GM18861 (cell line): ENCODE data around the gene SLC4A1AP.
"Not testable (repeated sequence)": the region's sequence is repeated elsewhere in the genome, so short reads cannot be mapped to it uniquely, and the experiment has no call there.

ENCODE experiments used
- ATAC-seq: cut with Tn5 transposase; IDR thresholded peaks from one replicate; pipeline ENCODE4 v1.9.1; 2021; ENCODE audit not compliant: unreplicated experiment

The SLC4A1AP gene, protein sequence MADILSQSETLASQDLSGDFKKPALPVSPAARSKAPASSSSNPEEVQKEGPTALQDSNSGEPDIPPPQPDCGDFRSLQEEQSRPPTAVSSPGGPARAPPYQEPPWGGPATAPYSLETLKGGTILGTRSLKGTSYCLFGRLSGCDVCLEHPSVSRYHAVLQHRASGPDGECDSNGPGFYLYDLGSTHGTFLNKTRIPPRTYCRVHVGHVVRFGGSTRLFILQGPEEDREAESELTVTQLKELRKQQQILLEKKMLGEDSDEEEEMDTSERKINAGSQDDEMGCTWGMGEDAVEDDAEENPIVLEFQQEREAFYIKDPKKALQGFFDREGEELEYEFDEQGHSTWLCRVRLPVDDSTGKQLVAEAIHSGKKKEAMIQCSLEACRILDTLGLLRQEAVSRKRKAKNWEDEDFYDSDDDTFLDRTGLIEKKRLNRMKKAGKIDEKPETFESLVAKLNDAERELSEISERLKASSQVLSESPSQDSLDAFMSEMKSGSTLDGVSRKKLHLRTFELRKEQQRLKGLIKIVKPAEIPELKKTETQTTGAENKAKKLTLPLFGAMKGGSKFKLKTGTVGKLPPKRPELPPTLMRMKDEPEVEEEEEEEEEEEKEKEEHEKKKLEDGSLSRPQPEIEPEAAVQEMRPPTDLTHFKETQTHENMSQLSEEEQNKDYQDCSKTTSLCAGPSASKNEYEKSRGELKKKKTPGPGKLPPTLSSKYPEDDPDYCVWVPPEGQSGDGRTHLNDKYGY

GRCh38 chr2:27663285-27664153 is at the start of gene SLC4A1AP, which contains the start of gene SUPT7L:
TSS of gene SLC4A1AP (plus strand) at chr2:27663889. CDS start at chr2:27663915, 26 bp downstream.
TSS of gene SUPT7L (minus strand) at chr2:27663614. CDS start at chr2:27662192, 1,422 bp downstream.
- peak; percentile 53 for ATAC-seq

- ATAC-seq = no peak
Measured at GRCh38 chr2:27613985-27614384, 49.7 kb upstream of the SLC4A1AP start.

GRCh38 chr2:27615316-27615715 is 48.4 kb upstream of the SLC4A1AP start:
- ATAC-seq = no peak

GRCh38 chr2:27621524-27621923 is 42.2 kb upstream of the SLC4A1AP start:
- no peak for ATAC-seq

- ATAC-seq = no peak
Measured at GRCh38 chr2:27622921-27623384, 40.7 kb upstream of the SLC4A1AP start.

DNA sequence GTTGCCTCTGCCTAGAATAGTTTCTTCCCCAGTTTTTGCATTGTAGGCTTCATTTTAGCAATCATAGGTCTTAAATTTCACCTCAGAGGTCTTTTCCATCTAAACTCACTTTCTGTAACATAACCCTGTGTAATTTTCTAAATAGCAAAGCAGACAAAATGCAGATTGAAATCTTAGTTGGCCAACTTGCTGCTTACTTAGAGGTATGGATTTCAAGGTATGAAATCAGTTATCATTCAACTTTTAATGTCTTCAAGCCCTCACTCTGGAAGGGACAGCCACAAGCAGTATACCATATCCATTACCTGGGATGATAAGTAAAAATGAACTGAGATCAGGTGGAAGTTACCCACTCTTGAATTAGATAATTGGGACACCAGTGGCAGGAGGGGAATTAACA is 38.7 kb upstream of the SLC4A1AP start:
- no peak for ATAC-seq

DNA sequence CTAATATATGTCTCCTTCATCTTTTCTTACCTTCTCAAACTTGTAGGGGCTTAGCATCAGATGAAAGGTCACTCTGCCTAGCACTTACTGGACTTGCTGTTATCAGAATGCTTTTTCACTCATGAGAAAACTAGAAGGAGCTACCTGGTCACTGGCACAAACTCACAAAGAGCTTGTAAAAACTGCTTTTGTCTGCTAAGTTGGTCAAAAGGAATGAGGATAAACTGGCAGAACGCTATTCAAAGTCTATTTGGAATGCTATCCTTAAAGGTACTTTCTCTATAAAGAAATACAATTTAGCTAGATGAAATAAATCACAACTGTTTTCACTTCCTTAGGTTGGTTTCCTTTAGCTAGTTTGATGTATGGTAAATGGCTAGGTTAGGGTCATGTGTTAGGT is 37.4 kb upstream of the SLC4A1AP start:
- not testable (repeated sequence) for ATAC-seq

DNA sequence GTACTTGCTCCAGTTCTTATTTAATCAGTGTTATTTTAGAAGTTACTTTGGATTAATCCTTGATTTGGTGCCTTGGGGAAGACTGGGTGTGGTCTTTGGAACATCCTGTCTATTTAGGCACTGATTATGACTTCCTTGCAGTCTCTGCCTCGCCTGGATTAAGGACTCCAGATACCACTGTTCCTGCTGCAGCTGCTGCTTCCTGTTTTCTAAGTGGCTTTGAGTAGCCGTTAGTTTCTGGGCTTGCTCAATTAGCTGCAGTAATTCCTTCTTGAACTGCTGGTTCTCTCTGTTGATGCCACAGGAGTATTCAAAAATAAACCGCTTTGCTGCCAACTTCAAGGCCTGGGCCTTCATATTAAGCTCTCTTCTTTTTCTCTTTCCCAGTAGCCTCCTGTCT is 36.8 kb upstream of the SLC4A1AP start:
- not testable (repeated sequence) for ATAC-seq

- no peak for ATAC-seq
Measured at GRCh38 chr2:27627963-27628766, 35.5 kb upstream of the SLC4A1AP start.

- peak; percentile 93 for ATAC-seq
Measured at GRCh38 chr2:27628767-27629709, 34.7 kb upstream of the SLC4A1AP start, which contains the start of the genes CCDC121 and GPN1. TSS of gene CCDC121 (minus strand) at chr2:27629012. CDS start at chr2:27627799, 1,213 bp downstream. TSS of gene GPN1 (plus strand) at chr2:27629050. CDS start at chr2:27629059, 9 bp downstream.

- ATAC-seq = not testable (repeated sequence)
Measured at GRCh38 chr2:27630257-27630656, 33.4 kb upstream of the SLC4A1AP start.

DNA sequence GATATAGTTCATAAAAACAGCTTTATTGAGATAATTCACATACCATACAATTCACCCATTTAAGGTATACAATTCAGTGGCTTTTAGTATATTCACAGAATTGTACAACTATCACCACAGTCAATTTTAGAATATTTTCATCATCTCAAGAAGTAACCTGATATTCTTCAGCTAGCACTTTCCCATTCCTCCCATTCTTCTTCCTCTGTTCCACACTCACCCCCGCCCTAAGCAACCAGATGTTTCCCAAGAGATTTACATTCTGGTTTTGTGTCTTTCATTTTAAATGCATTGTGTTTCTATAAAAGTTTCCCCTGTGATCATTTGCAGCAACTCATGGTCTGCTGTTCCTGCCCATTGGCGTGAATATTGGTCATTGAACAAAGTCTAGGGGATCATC is 29.4 kb upstream of the SLC4A1AP start:
- no peak for ATAC-seq

DNA sequence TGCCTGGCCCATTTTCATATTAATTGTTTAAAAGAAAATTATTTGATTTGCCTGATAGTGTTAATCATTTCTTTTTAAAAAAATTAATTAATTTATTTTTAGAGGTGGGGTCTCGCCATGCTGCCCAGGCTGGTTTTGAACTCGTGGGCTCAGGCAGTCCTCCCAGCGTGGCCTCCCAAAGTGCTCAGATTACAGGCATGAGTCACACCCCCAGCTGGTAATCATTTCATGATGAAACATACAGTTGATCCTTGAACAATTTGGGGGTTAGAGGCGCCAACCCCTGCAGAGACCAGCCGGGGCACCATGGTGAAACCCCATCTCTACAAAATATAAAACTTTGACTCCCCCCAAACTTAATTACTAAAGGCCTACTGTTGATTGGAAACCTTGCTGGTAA is 26.9 kb upstream of the SLC4A1AP start:
- no peak for ATAC-seq

GRCh38 chr2:27638037-27638637 is 25.6 kb upstream of the SLC4A1AP start:
- ATAC-seq = no peak

DNA sequence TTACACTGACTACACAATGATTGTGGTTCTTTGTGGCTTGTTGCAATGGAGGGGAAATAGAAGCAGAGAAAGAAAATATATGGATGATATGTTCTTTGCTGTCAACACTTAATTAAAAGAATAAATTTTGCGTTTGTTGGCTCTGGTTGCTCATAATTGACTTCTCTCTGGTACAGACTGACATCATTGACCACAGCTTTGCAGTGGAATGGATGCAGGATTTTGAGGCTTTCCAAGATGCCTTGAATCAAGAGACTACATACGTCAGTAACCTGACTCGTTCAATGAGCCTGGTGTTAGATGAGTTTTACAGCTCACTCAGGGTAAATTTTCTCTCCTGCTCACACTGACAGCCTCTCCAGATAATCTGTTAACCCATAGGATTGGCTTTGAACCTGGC is 25.0 kb upstream of the SLC4A1AP start:
- no peak for ATAC-seq

DNA sequence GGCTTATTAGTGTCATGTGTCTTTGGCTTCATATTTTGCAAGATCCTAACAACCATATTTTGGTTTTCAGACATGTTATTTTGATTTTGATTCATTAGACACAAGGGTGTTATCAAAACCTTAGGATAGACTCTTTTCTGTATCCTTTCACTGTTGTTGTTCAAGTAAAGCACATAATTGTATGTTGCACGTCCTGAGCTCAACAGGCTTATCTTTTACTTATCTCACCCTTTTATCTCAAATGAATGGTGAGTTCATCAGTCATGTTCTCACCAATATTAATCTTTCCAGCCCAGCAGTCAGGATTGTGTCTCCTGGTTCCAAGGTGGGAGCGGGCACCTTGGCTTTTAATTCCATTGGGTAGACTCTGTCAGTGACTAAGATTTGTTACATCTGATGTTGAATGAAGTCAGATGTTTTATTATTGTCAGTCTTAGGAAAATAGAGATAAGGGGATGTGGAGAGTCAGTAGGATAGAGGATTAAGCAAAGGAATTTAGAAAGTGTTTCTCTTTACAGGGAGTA is 22.9 kb upstream of the SLC4A1AP start:
- ATAC-seq = no peak

- no peak for ATAC-seq
Measured at GRCh38 chr2:27645197-27645596, 18.5 kb upstream of the SLC4A1AP start.

DNA sequence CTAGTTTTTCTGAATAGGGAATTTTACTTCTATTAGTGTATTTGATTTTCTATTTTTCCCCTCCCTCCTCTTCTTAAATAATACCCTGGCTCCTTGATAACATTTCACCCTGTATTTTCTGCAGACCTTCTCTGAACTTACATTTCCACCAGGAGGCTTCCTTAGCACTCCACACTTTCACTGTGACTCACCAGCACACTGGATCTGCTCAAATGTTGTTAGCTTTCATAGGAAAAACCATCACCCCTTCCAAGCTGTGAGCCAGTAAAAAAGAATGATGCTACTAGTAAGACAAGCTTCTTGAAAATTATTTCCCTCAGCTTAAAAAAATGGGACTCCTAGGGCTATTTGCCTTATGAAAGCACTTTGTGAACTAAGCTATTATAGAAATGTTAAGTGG is 16.4 kb upstream of the SLC4A1AP start:
- no peak for ATAC-seq
